ENCODE data around the gene RAMAC.
"Not testable (repeated sequence)": the region's sequence is repeated elsewhere in the genome, so short reads cannot be mapped to it uniquely, and the experiment has no call there.

RAMAC gene

DNA sequence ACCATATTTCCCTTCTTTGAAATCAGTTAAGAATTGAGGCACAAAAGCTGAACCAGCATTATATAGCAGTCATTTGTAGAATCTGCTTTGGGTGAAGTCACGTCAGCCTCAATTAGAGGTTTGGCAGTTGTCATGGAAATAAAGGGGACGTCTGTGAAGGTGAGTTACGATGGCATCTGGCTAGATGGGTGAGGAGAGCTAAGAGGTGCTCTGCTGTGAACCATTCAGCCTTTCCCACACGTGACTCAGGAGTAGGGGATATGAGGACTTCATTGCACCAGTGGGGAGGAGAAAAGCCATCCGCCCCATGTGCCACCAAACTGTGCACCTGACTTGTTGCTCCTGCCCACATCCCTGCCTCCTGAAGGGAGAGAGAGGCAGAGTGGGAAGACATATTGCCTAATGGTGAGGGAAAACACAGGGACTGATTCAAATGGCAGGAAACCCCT, 28.2 kb downstream of the RAMAC start:
- DNase-seq (ENCODE audit: low spot score): no peak

DNA sequence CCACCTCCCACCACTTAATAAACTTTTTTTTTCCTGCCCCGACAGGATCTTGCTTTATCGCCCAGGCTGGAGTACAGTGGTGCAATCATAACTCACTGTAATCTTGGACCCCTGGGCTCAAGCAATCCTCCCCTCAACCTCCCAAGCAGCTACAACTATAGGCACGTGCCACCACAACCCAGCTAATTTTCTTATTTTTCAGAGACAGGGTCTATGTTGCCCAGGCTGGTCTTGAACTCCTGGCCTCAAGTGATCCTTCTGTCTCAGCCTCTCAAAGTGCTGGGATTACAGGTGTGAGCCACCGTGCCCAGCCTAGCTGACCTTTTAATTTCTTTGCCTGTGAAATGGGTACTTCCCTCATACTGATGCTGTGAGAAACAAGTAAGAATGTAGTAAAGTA, 29.4 kb downstream of the RAMAC start:
- no peak for DNase-seq (ENCODE audit: low spot score)

DNA sequence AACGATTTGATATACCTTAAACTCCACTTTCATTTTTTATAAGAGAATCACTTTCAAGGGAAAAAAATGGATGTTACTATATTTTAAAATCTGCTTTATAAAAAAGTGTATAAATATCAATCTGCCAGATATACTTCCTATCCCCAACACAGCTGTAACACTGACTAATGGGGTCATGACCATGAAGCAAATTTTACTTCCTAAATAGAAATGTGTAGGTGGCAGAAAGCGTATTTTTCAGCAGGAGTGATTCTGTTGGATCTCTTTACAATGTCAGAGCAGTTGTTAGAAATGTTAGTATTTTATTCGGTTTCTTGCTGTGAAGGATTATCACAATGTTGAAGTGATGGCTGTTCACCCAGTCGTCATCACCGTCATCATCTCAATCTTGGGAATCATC, 30.9 kb downstream of the RAMAC start:
- no peak for DNase-seq (ENCODE audit: low spot score)

DNA sequence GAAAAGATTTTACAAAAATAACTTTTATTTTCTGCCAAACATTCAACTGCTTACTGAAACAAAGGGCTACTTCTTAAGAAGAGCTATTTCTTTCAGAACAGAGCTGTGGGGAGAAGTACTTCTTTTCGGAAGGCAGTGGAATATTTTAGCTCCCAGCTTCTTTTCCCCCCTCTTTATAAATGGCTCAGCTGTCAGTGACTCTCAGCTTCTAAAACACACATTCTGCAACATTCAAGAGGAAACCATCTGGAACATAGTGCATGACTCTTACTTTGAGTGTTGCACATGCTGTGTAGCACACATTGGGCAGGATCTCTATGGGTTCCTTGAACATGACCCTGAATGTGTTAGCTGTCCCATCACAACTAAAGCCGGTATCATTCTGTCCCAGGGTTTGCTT, 32.4 kb downstream of the RAMAC start:
- no peak for DNase-seq (ENCODE audit: low spot score)

DNA sequence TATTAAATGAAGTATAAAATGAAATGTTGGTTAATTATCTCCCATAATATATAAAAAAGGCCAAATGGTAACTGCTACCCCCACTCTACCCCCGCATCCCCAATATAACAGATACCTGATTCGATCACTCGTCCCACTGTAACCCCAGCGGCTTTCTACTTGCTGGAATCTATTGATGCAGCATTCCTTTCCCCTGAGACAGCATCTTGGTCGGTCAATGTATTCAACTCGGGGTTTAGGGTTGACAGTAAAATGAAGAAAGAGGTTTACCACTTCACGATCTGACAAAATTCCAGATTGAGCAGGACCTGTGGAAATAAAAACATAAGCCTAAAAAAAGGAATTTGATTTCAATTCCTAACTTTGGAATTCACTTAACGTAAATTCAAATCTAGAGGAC, 44.0 kb downstream of the RAMAC start:
- no peak for DNase-seq (ENCODE audit: low spot score)

DNA sequence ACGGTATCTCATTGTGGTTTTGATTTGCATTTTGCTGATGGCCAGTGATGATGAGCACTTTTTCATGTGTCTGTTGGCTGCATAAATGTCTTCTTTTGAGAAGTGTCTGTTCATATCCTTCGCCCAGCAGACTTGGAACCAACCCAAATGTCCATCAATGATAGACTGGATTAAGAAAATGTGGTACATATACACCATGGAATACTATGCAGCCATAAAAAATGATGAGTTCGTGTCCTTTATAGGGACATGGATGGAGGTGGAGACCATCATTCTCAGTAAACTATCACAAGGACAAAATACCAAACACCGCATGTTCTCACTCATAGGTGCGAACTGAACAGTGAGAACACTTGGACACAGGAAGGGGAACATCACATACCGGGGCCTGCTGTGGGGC, 45.2 kb downstream of the RAMAC start:
- not testable (repeated sequence) for DNase-seq (ENCODE audit: low spot score)

DNA sequence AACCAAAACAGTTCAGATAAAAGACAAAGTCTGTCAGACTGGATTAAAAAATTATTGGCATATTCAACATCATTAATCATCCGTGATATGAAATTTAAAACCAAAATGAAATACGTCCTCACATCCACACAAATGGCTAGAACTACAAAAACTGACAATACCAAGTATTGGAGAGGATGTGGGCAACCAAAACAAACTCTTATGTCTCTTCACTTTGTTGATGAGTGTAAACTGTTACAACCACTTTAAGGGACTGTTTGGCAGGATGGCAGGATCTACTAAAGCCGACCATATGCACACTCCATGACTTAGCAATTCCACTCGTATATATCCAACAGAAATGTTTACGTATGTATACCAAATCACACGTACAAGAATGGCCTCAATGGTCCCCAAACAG, 50.2 kb downstream of the RAMAC start:
- DNase-seq (ENCODE audit: low spot score): no peak

DNA sequence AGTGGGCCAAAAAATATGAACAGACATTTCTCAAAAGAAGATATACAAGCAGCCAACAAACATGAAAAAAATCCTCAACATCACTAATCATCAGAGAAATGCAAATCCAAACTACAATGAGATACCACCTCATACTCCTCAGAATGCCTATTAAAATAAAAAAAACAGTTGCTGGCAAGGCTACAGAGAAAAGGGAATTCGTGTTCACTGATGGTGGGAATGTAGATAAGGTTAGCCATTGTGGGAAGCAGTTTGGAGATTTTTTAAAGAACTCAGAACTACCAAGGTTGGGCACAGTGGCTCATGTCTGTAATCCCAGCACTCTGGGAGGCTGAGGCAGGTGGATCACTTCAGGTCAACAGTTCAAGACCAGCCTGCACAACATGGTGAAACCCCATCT, 53.2 kb downstream of the RAMAC start:
- DNase-seq (ENCODE audit: low spot score): no peak
